ENCODE measurements around the gene UBIAD1. TPM values are rescaled to one million over a fixed set of nuclear protein-coding genes. Genes with fewer than 3 reads are reported as not detected.
"Not testable (repeated sequence)": the region's sequence is repeated elsewhere in the genome, so short reads cannot be mapped to it uniquely, and the experiment has no call there.

Gene UBIAD1
- total and polyA plus RNA-seq, 12 donors = 4.5 to 24.3 (median 11.2) TPM

GRCh38 chr1:11293856-11294255 lies 20.9 kb downstream of the UBIAD1 start:
- DNase-seq = no peak
- no peaks in the 10 kb centered on the region for H3K4me1 ChIP-seq (replicated peaks in 1 of 2)
- intact Hi-C loops (cut with DNase I) = no loop called here
- 89 to 93% (median 91%) methylated on average over 6 of the region's 6 CpGs for WGBS, 4 donors
- no peak for TF ChIP-seq POLR2A (IDR thresholded peaks at IDR 0.05)
- no peak for TF ChIP-seq CTCF (IDR thresholded peaks at IDR 0.05)
- no peaks in the 10 kb centered on the region for H3K27me3 ChIP-seq
- H3K9me3 ChIP-seq (replicated peaks in 1 of 3) = no peaks in the 10 kb centered on the region
- H3K4me3 ChIP-seq = no peak overlapping the region
- no peaks in the 10 kb centered on the region for H3K36me3 ChIP-seq (replicated peaks in 1 of 2)
- H3K27ac ChIP-seq = no peak overlapping the region

- WGBS, 4 donors = 69 to 79% (median 78%) methylated on average over 6 to 8 of the region's 8 CpGs
- TF ChIP-seq POLR2A (IDR thresholded peaks at IDR 0.05) = no peak
- TF ChIP-seq CTCF (IDR thresholded peaks at IDR 0.05) = no peak
- H3K9me3 ChIP-seq (replicated peaks in 1 of 3) = no peaks in the 10 kb centered on the region
- intact Hi-C loops (cut with DNase I) = no loop called here
- no peaks in the 10 kb centered on the region for H3K36me3 ChIP-seq (replicated peaks in 1 of 2)
- no peak for DNase-seq
- H3K4me3 ChIP-seq = no peak overlapping the region
- H3K27ac ChIP-seq = no peak overlapping the region
- no peaks in the 10 kb centered on the region for H3K4me1 ChIP-seq (replicated peaks in 1 of 2)
- no peaks in the 10 kb centered on the region for H3K27me3 ChIP-seq
Measured at GRCh38 chr1:11294951-11295350, 22.0 kb downstream of the UBIAD1 start.

- Histone ChIP-seq H3K9me3 (replicated peaks in 1 of 3) (no peaks in the 10 kb centered on the region), H3K36me3 (replicated peaks in 1 of 2) (no peaks in the 10 kb centered on the region), H3K27me3 (no peaks in the 10 kb centered on the region), H3K4me3 (no peak overlapping the region), H3K27ac (no peak overlapping the region), H3K4me1 (replicated peaks in 1 of 2) (no peaks in the 10 kb centered on the region)
- WGBS, 4 donors = 95 to 100% (median 98%) methylated on average over 2 of the region's 2 CpGs
- no peak for DNase-seq
- intact Hi-C loops (cut with DNase I) = no loop called here
- no peak for TF ChIP-seq POLR2A (IDR thresholded peaks at IDR 0.05)
- no peak for TF ChIP-seq CTCF (IDR thresholded peaks at IDR 0.05)
Measured at GRCh38 chr1:11295905-11296304, 22.9 kb downstream of the UBIAD1 start.

- not testable (repeated sequence) for H3K27ac ChIP-seq; H3K9me3 ChIP-seq (replicated peaks in 1 of 3)
- 96 to 98% (median 96%) methylated on average over 5 of the region's 5 CpGs for WGBS, 4 donors
Measured at GRCh38 chr1:11297774-11298173, 24.8 kb downstream of the UBIAD1 start.

GRCh38 chr1:11298390-11299224 lies 25.6 kb downstream of the UBIAD1 start:
- H3K27ac ChIP-seq = no peak overlapping the region
- no peak overlapping the region for H3K4me3 ChIP-seq
- no peaks in the 10 kb centered on the region for H3K36me3 ChIP-seq (replicated peaks in 1 of 2)
- H3K27me3 ChIP-seq = no peaks in the 10 kb centered on the region
- TF ChIP-seq POLR2A (IDR thresholded peaks at IDR 0.05) (no peak), CTCF (IDR thresholded peaks at IDR 0.05) (no peak)
- intact Hi-C loops (cut with DNase I) = no loop called here
- no peak for DNase-seq
- 78 to 89% (median 81%) methylated on average over 10 to 12 of the region's 12 CpGs for WGBS, 4 donors
- H3K9me3 ChIP-seq (replicated peaks in 1 of 3) = no peaks in the 10 kb centered on the region
- H3K4me1 ChIP-seq (replicated peaks in 1 of 2) = no peaks in the 10 kb centered on the region

More at GRCh38 chr1:11297774-11298173, 24.8 kb downstream of the UBIAD1 start:
- H3K27me3 ChIP-seq; H3K4me3 ChIP-seq; H3K4me1 ChIP-seq (replicated peaks in 1 of 2); DNase-seq; H3K36me3 ChIP-seq (replicated peaks in 1 of 2); intact Hi-C loops (cut with DNase I): not testable (repeated sequence)
